DMS79 treated with DMSO at 0.1 percent for 48 hours (cell line): ENCODE results near the gene ADAM12.

Source experiments
- DNase-seq: peaks from one replicate; lab custom pipeline; 2025; lab: John Stamatoyannopoulos, UW

Gene ADAM12

DNA sequence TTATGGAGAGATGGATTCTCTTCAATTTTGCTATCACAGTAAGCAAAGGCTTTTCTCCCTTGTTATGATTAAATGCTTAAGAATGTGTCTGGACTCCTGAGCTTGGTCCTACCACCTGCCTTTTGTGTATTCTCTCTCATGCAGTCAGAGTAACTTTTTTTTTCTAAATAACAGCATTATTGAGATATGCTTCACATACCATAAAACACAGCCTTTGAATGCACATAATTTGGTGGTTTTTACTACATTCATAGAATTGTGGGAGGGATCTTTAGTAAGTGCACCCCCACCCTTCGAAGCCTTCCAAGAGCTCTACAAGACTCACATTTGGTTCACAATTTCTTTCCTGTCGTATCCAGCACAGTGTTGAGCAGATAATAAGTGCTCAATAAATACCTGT, 175.5 kb downstream of the ADAM12 start:
- no peak for DNase-seq

DNA sequence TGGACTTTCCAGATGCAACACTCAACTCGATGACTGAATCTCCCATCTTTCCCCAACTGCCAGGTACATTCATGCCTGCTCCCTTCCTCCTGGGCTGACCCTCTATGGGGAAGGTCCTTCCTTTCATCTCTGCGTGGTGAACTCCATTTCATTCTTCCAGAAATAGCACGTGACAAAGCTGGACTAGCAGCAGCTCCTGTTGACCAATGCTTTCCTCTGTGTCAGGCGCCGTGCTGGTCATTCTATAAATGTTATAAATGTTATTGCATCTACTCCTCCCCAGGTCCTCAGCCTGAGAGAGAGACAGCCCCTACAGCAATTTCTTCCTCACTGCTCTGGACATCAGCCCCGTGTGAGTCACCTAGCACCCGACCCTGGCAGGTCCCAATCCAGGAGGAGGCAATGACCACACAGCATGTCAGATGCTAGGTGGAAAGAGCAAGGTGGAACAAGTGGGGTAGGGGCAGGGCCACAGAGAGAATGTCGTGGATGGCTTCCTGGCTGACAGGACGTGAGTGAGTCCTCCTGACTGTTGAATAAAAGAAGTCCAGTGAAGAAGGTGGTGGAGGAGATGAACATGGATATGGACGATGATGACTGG, 178.1 kb downstream of the ADAM12 start:
- no peak for DNase-seq

DNA sequence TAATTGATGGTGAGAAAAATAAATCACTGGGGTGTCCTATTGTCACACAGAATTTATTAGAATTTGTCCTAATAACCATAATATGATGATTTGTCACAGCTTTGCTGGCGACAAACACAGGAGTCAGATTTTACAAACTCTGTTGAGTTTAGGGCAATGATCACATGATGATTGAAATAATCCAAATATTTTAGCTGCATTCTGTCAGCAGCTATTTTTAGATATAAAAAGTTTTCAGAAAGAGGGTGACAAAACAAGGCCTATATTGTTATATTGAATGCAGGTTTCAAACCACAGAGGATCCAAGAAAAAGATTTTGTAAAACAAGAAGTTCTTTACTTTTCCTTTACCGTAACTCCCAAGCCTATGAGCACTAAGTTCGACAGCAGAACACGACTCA, 178.8 kb downstream of the ADAM12 start:
- no peak for DNase-seq

DNA sequence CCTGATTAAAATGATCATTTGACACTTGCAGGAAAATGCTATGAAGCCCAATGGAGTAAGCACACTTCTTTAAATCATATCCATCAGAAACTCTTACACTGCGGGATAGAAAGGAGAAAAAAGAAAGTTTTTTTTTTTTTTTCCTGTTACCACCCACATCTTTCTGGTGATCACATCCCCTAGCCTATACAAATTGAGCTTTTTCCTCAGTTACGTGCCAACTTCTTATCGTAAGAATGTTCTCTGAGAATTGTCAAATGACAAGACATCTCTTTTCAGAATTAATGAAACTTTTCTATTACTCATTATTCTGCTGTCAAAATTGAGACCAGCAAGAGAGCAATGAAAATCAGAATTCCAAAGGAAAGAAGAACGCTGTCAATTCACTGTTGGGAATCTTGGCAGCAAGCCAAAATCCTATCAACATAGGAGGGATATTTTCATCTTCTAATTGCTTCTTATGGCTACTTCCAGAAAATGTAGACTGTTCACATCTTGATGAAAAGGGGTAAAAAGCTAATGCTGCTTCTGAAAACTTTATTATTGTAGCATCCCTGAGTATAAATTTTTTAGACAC, 179.5 kb downstream of the ADAM12 start:
- no peak for DNase-seq

DNA sequence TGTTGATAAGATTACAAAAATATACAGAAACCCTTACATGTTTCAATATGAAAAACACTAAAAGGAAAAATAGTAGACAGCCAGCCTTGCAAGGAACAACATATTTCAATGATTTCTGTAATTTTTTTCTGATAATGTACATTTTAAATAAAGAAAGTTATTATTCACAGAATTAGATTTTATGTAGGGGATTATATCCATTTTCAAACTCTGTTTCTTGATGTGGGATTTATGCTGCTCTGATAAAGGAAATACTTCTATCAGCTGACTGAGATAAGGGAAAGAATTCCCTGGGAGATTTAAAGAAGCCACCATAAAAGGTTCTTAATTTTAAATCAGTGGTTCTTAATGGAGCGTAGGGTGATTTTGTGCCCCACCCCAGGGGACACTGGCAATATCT, 180.4 kb downstream of the ADAM12 start:
- no peak for DNase-seq

DNA sequence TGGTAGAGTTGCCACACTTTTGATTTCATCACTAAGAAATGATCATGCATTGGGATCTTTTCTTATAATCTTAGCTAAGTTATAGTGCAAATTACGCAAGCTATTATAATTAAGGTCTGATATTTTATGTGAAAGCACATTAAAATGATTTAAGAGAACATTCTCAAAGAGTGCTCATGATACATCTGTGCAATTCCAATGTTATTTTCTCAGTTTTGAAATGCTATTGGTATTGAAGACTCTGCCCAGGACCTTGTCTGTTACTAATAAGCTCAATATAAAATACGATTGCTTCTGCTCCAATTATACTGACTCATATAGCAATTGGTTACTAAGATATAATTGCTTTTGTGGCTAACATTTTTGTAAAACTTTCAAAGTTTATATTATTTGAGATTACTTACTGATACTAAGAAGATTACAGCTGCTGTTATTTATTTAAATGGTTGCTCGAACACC, 180.9 kb downstream of the ADAM12 start:
- no peak for DNase-seq

DNA sequence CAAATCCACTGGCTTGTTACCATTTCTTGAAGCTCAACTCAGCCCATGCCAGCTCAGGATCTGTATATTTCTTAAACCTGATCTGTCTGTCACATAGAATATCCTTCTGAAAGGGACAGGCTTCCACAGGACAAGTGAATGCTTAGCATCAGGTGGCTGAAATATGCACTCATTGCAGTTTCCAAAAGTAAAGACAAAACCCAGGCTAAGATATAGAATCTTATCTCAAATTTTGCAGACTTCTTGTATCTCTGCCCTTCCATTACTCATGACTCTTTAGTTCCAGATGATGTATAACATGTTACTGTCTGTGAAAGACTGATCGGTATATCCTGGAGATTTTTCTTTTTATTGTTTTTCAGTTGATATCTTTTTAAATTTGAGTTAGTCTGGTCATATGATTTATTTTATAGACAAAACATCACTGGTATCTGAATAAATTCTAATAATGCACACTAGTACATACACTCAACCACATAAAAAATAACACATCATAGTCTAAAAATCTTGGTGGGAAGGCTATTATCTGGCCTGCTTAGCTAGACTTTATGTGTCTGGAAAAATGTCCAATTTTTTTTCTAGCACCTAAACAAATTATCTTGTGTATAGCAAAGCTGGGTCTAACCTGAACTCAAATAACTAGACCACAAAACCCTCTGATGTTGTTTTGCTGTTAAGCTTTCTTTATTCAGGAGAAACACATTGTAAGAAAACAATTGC, 182.6 kb downstream of the ADAM12 start:
- no peak for DNase-seq

DNA sequence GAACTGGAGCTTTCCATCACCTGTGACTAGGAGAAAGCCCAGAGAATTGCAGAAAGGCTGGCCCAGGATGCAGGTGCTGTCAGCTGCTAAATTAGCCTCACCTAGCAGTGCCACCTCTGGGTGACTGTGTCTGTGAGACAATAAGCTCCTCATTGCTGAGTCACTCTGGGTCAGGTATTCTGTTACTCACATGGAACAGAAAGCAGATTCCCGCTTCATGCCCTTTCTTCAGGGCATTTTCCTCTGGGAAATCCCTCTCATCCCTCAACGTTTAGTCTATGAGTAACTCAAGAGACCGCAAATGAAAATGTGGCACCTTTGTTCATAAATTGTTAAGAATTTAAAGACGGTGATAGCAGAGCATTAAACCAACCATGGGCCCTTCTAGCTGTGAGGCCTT, 184.0 kb downstream of the ADAM12 start:
- no peak for DNase-seq

DNA sequence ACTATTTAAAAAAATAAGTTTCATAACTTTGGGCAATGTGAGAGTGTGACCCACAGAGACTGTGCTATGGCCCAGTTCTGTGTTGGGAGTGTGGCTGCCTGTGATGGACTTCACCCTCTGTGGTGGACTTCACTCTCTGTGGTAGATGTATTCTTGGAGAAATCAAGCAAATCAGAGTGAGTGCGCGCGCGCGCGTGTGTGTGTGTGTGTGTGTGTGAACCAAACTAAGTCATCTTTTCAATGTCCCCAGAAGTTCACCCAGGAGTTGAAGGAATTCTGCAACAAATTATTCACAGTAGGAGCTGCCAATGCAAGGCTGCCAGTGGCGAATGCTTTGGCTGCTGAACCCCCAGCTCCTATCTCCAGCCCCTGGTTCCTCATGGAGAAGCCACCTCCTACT, 184.5 kb downstream of the ADAM12 start:
- no peak for DNase-seq

DNA sequence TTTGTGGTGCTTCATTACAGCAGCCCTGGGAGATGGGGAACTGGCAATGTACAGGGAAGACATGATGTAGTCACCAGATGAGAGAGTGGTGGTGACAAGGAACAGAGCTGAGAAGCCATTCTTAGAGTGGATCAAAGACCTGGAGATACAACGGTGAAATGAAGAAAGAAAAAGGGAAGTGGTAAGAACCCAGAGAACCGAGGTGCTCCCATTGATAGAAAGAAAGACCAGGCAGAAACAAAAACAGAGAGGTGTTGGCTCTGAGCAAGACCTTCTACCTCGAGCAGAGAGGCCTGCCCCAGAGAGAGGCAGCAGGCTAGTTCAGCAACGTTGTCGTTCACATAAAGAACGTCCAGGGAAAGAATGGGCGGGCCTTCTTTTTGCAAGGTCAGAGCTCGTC, 186.7 kb downstream of the ADAM12 start:
- DNase-seq = no peak

DNA sequence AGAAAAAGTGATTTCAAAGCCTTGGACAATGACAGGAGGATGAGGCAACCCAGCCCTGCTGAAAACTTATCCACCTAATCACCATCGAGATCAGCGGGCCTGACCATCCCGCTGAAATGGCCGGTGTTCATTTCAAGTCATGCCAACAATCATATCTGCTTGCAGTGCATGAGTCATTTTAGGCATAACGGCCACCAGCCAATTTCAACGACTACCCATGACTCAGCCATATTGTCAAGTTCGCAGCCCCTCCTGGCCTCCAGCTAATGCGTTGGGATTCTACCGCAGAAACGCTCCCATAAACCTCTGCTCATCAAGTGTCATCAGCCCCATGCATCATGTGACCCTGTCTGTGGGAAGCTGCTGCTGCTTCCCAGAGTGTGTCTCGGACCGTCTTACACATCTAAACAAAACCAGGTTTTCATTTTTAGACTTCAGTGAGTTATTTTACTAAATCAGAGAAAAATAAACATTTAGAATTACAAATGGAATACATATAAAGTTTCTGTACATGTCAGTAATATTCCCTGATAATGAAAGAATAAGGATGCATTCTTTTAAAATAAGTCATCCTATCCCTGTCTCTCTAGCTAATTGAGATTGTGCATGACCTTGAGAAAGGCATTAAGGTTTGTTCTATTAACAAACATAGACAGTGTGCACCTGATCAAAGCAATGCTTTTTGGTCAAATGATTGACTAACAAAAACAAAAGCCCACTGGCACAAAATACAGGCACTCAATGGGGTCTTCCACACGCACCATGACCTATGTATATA, 188.9 kb downstream of the ADAM12 start:
- DNase-seq = no peak

DNA sequence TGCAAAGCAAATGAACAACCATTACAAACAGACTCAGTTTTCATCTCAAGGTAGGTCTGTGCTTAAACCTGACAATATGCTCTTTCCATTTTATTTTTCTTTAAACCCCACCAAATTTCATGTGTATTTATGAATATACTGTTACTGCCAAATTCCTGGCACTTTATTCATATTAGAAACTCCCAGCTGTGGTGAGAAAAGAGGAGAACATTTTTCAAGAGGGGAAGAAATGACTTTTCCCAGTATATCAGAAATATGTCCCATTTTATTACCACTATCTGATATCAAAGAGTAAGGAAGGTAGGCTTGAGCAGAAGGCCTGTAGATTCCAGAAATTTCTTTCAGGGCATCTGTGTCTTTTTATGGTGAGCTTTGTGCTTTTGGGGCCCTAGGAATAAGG, 189.6 kb downstream of the ADAM12 start:
- no peak for DNase-seq

DNA sequence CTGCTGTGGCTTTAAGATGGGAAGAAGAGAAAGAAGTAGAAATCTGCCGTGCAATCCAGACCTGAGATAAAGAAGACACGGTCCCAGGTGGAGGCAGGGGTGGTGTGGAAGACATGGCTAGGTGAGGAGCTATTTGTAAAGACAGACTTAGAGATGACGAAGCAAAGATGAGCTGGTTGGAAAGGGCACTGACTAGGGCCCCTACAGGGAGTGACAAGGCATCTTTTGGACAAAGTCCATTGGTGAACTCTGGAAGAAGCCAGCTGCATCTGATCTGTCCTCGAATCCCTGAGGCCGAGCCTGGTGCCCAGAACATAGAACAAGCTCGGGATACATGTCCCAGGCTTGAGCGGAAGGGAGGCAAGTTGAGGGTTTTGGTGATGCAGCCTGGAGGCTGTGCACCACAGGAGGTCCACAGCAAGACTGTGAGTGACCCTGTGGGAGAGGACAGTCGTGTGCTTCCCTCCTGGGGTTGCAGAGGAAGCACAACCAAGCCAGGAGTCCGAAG, 191.2 kb downstream of the ADAM12 start:
- DNase-seq = no peak

DNA sequence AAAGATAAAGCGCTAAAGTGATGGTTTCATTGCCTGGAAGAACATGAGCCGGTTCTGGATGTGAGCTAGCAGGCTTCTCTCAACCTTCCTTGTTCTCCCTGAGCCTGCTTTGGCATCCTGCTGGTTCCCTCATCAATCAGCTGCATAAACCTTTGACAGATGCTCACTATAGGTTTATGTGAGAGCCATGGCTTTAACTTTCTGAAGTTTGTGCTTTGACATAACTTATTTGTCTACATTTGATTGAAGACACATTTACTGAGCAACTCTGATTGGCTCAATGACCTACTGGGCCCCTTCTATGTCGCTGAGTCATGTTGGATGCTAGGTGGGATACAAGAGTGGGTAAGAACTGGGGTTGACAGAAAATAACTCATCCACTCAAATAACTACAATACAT, 192.0 kb downstream of the ADAM12 start:
- no peak for DNase-seq

DNA sequence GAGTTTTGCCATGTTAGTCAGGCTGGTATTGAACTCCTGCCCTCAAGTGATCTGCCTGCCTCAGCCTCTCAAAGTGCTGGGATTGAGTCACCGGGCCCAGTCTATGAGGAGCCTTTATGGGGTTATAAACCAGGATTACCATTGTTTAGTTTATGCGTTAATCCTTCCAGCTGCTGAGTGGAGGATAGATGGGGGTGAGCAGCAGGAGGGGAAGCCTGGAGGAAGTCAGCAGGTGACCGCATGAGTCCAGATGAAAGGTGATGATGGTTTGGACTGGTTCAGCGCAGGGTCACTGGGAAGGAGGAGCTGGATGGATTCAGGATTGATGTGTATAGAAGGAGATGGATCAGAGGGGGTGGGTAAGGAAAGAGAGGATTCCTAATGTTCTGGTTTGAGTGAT, 197.1 kb downstream of the ADAM12 start:
- no peak for DNase-seq

DNA sequence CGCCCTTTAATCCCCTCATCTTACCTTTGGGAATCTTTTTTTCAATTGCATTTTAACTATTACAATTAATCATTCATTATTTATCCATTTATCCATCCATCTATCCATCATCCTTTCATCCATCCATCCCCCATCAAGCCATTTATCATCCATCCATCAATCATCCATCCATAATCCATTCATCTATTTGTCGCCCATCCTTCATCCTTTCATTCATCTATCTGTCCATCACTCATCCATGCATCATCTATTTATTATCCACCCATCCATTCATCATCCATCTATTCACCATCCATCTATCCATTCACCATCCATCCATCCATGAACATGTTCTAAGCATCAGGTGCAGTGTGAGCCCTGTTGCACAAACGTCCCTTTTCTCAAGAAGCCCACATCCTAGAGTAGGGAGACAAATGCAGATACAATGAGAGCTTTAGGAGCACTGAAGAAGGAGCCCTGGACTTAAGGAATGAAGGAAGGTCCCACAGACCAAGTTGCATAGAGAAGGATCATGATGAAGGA, 199.5 kb downstream of the ADAM12 start:
- no peak for DNase-seq

DNA sequence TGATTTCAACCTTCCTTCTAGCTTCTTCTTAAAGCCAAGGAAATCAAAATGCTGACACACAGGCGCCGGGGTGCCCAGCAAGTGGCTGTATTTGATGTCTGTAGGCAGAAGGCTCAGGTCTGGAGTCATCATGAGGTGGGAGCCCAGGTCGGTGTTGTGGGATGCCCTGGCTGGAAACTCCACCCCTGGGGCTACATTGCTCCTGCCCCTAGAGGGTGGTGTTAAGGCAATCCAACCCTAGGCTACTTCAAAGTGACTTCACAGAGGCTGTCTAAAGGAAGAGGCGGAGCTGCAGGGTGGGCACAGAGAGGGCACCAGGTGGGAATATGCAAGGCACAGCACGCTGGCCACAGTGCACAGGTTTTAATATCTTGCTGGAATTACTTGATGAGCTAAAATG, 200.9 kb downstream of the ADAM12 start:
- DNase-seq = no peak

DNA sequence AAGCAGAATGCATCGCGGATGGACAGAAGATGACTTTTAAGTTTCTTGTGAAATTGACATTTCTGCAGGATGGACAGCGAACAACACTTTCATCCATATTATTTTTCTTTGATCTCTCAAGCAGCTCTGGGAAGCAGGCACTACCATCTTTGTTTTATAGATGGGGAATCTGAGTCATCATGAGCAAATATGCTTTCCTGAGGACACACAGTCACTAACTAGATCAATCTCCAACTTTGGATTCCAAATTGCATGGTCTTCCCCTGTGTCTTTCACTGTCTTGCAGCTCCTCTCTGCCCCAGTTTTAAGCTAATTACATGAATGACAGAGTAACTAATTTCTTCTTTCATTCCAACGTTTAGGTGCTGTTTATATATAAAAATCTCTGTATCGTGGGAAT, 201.5 kb downstream of the ADAM12 start:
- no peak for DNase-seq

DNA sequence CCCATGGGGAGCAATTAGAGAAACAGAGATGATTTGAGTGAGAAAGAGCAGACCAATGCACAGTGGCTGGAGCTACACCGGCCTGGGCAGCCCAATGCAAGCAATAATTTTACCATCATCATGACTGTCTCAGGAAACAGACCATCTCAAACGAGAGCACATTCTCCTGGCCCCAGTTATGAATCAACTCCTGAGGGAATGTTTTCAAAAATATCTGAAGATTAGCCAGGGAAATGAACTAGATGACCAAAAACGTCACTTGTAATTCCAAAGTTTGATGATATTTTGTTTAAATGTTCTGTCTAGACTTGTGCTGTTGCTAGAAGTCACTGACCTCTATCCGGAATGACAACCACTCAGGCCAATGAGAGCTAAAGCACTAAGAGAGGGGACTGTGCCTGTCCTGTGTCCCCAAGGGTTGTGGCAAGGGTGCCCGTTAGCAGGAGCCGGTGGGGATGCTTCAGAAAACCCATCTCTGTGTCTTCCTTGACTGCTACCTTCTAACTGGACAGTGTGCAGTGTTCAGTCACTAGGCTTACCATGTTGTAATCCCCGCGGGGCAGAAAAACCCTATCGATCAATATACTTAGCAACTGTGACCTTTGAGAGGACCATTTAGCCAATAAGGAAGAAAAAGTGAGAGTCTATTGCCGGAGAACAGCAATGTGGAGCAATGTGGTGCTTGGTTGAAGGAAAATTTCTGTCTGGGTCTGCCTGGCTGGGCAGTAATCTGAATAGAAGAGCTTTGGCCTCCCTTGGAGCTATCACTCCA, 202.4 kb downstream of the ADAM12 start:
- no peak for DNase-seq

DNA sequence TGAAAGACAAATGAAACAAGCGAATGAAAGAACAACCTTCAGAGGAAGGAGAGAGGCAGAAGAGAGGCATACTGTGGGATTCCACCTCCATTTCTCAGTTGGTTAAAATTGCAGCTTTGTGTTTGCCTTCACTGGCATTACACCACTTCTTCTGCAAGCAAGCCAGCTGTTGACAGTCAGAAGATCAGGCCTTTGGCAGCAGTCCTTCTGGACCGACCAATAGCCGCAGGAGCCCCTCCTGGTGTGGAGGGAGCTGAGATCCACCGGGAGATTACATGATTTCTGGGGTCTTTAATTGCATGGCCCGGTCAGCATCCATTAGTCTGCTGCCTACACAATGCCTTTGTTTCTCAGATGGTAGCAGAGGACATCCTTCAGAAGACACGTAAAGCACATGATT, 206.7 kb downstream of the ADAM12 start:
- no peak for DNase-seq

DNA sequence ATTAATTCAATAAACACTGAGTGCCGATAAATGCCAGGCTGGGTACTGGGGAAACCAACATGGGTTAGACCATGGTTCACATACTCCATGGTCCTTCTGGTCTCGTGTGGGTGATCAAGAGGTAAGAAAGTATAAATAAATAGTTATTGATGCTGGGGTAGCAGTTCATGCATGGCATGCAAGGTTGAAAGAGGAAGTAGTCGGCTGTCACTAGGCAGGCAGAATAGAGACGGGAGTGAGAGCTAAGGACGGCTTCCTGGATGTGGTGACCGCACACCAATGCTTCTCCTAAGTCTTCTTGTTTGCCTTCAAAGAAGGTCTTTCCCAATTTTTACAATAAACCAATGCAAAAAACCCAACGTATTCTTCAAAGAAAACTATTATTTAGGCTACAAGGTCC, 208.6 kb downstream of the ADAM12 start:
- DNase-seq = no peak
